Hepatocyte (in vitro differentiated cells): ENCODE results near the gene GLRA3.

Experiments used
- CTCF ChIP-seq: fragments of 200-600 bp; sonication (generic); IDR thresholded peaks from 2 replicates; pipeline ENCODE4 v1.5.1; 2016; ENCODE audit warnings: antibody characterized with exemption, mild to moderate bottlenecking; ENCODE audit not compliant: poor library complexity
- EZH2phosphoT487 ChIP-seq: fragments of 200-600 bp; sonication (generic); IDR thresholded peaks from one replicate; pipeline ENCODE4 v1.6.1; 2018; ENCODE audit warnings: antibody characterized with exemption, mild to moderate bottlenecking, low read depth, moderate library complexity; ENCODE audit not compliant: unreplicated experiment, severe bottlenecking

- no peak for TF ChIP-seq CTCF
- TF ChIP-seq EZH2phosphoT487, result no peak
Measured at GRCh38 chr4:174669270-174669669, 159.8 kb downstream of the GLRA3 start.
